Hypothalamus (tissue), 51 donors: Measurements from ENCODE around the gene ZNF474.

Source experiments
- DNase-seq, 51 donors: peaks; one replicate each; lab custom pipeline; 2025; lab: John Stamatoyannopoulos, UW

Gene ZNF474

GRCh38 chr5:122114501-122114900 is 14.8 kb upstream of the ZNF474 start:
- no peak for DNase-seq

GRCh38 chr5:122118356-122118948 is 10.9 kb upstream of the ZNF474 start:
- no peak for DNase-seq

- DNase-seq, result no peak
Observed at GRCh38 chr5:122119205-122119604, 10.1 kb upstream of the ZNF474 start.

GRCh38 chr5:122120493-122120892 is 8.9 kb upstream of the ZNF474 start:
- DNase-seq, result no peak

GRCh38 chr5:122120957-122121356 is 8.4 kb upstream of the ZNF474 start:
- DNase-seq, result no peak

- DNase-seq, result peak in 1 of 51 donors; percentile 16
Observed at GRCh38 chr5:122121479-122122465, 7.6 kb upstream of the ZNF474 start.

GRCh38 chr5:122124766-122125165 is 4.6 kb upstream of the ZNF474 start:
- no peak for DNase-seq

- no peak for DNase-seq
Observed at GRCh38 chr5:122126177-122126755, 3.1 kb upstream of the ZNF474 start.

GRCh38 chr5:122126756-122127321 is 2.5 kb upstream of the ZNF474 start:
- peak in 11 of 51 donors; percentile 1 to 18 (median 9) for DNase-seq

GRCh38 chr5:122130152-122130551 is 806 bp downstream of the ZNF474 start:
- DNase-seq, result no peak

GRCh38 chr5:122137702-122138101 is 8.4 kb downstream of the ZNF474 start:
- no peak for DNase-seq

GRCh38 chr5:122138356-122138755 is 9.0 kb downstream of the ZNF474 start:
- DNase-seq, result no peak

GRCh38 chr5:122140900-122141299 is 11.6 kb downstream of the ZNF474 start:
- no peak for DNase-seq

- DNase-seq, result no peak
Observed at GRCh38 chr5:122141751-122142150, 12.4 kb downstream of the ZNF474 start.

- no peak for DNase-seq
Observed at GRCh38 chr5:122142480-122143164, 13.3 kb downstream of the ZNF474 start.

- DNase-seq, result no peak
Observed at GRCh38 chr5:122144236-122144635, 14.9 kb downstream of the ZNF474 start.

GRCh38 chr5:122145906-122146305 is 16.6 kb downstream of the ZNF474 start:
- DNase-seq, result no peak

GRCh38 chr5:122149321-122150090 is 20.2 kb downstream of the ZNF474 start:
- DNase-seq, result no peak

GRCh38 chr5:122150215-122150614 is 20.9 kb downstream of the ZNF474 start:
- no peak for DNase-seq

- DNase-seq, result no peak
Observed at GRCh38 chr5:122151640-122152039, 22.3 kb downstream of the ZNF474 start.
